C4-2B (cell line): Measurements from ENCODE around the gene FSTL4.

Experiments
- CTCF ChIP-seq: fragments of 450-650 bp; conservative IDR thresholded peaks from 2 replicates; pipeline ENCODE4 v1.5.1; 2017; ENCODE audit warnings: mild to moderate bottlenecking
- ZFX ChIP-seq: fragments of 450-650 bp; IDR thresholded peaks from 2 replicates; pipeline ENCODE4 v1.6.1; 2017

- TF ChIP-seq CTCF (no peak), ZFX (no peak)
Measured at GRCh38 chr5:133253671-133254070, 358.7 kb downstream of the FSTL4 start.
